ENCODE data around the gene ST7. TPM values are rescaled to one million over a fixed set of nuclear protein-coding genes. Genes with fewer than 3 reads are reported as not detected.

ST7 gene
- polyA plus RNA-seq, 1 donor (not counting 4 experiments of a cell fraction or from before 2014, with no cell fraction given): 16.9 TPM

DNA sequence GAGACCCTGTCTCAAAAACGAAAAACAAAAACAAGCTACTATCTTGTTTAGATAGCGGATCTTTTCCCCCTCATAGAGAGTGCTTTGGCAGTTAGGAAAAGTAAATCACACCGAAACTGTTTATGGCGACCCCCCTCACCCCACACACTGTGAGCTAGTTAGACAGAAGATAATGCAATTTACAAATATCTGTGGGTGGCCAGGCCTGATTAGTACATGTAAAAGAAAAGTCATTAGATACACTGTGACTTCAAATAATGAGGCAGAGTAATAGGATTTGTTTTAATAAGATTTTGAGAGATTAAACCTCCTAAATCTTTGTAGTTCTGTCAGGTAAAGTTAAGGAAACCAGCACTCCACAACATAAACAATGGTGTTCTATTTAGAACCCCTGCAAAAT, 121.1 kb downstream of the ST7 start:
- peaks cover 1% of the 10 kb centered on the region for H3K9me3 ChIP-seq (ENCODE audit: control insufficient read depth, low read depth, low read length)
- no peak overlapping the region for H2AFZ ChIP-seq (ENCODE audit: control insufficient read depth, low read length)
- no peaks in the 10 kb centered on the region for H3K27me3 ChIP-seq (ENCODE audit: control insufficient read depth, extremely low read depth, insufficient read depth, low read length)
- no peaks in the 10 kb centered on the region for H3K9me1 ChIP-seq (ENCODE audit: control insufficient read depth, extremely low read depth, insufficient read depth, low read length)
- no peak overlapping the region for H3K27ac ChIP-seq (ENCODE audit: control insufficient read depth, insufficient read depth, low read length)
- H3K4me3 ChIP-seq (ENCODE audit: control insufficient read depth in 2 of 3, extremely low read depth in 1 of 3, insufficient read depth in 2 of 3, low read depth in 1 of 3, low read length in 3 of 3): no peak overlapping the region
- H3K9ac ChIP-seq (ENCODE audit: control insufficient read depth, extremely low read depth, insufficient read depth, low read length): no peak overlapping the region
- FAIRE-seq (no peak), DNase-seq (ENCODE audit: low read depth, low spot score) (no peak)
- peaks cover 3% of the 10 kb centered on the region for H3K79me2 ChIP-seq (ENCODE audit: control insufficient read depth, insufficient read depth, low read length)
- dilution Hi-C loops (cut with MboI; ENCODE audit: extremely low pct_ligation_motif_present, low sequenced_read_pairs): no loop called here
- H4K20me1 ChIP-seq (ENCODE audit: control insufficient read depth, extremely low read depth, insufficient read depth, low read length): no peaks in the 10 kb centered on the region
- TF ChIP-seq, protein P1, sequence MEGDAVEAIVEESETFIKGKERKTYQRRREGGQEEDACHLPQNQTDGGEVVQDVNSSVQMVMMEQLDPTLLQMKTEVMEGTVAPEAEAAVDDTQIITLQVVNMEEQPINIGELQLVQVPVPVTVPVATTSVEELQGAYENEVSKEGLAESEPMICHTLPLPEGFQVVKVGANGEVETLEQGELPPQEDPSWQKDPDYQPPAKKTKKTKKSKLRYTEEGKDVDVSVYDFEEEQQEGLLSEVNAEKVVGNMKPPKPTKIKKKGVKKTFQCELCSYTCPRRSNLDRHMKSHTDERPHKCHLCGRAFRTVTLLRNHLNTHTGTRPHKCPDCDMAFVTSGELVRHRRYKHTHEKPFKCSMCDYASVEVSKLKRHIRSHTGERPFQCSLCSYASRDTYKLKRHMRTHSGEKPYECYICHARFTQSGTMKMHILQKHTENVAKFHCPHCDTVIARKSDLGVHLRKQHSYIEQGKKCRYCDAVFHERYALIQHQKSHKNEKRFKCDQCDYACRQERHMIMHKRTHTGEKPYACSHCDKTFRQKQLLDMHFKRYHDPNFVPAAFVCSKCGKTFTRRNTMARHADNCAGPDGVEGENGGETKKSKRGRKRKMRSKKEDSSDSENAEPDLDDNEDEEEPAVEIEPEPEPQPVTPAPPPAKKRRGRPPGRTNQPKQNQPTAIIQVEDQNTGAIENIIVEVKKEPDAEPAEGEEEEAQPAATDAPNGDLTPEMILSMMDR (optimal IDR thresholded peaks at IDR 0.05 in 1 of 3, IDR thresholded peaks at IDR 0.05 in 1 of 3, conservative IDR thresholded peaks at IDR 0.05 in 1 of 3; ENCODE audit: extremely low read depth in 1 of 3, insufficient read depth in 2 of 3, low read length in 3 of 3): no peak
- no peak for TF ChIP-seq EZH2 (IDR thresholded peaks at IDR 0.05; ENCODE audit: low read length)
- no peaks in the 10 kb centered on the region for H3K36me3 ChIP-seq (ENCODE audit: control insufficient read depth in 2 of 2, extremely low read depth in 1 of 2, insufficient read depth in 2 of 2, low read length in 2 of 2)
- no peak overlapping the region for H3K4me2 ChIP-seq (ENCODE audit: control insufficient read depth, extremely low read depth, insufficient read depth, low read depth, low read length)
- H3K4me1 ChIP-seq (ENCODE audit: control insufficient read depth, extremely low read depth, insufficient read depth, low read length): peaks cover 17% of the 10 kb centered on the region

DNA sequence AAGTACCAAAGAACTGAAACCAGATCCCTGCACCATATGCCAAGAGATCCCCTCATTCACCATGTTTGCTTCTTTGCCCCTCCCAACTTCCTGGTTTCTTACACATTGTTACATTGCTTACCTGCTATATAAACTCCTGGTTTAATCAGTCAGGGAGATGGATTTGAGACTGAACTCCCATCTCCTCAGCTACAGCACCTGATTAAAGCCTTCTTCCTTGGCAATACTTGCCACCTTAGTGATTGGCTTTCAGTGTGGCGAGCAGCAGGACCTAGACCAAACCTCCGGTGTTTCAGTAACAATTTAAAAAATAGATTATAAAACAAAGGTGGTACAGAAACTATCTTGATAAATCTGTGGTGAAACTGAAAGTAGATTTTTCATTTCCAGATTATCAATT, 122.6 kb downstream of the ST7 start:
- Histone ChIP-seq H3K4me3 (ENCODE audit: control insufficient read depth in 2 of 3, extremely low read depth in 1 of 3, insufficient read depth in 2 of 3, low read depth in 1 of 3, low read length in 3 of 3) (no peak overlapping the region), H3K9ac (ENCODE audit: control insufficient read depth, extremely low read depth, insufficient read depth, low read length) (no peak overlapping the region), H3K27me3 (ENCODE audit: control insufficient read depth, extremely low read depth, insufficient read depth, low read length) (no peaks in the 10 kb centered on the region), H4K20me1 (ENCODE audit: control insufficient read depth, extremely low read depth, insufficient read depth, low read length) (no peaks in the 10 kb centered on the region), H3K9me3 (ENCODE audit: control insufficient read depth, low read depth, low read length) (peaks cover 1% of the 10 kb centered on the region), H3K27ac (ENCODE audit: control insufficient read depth, insufficient read depth, low read length) (no peak overlapping the region), H2AFZ (ENCODE audit: control insufficient read depth, low read length) (no peak overlapping the region), H3K36me3 (ENCODE audit: control insufficient read depth in 2 of 2, extremely low read depth in 1 of 2, insufficient read depth in 2 of 2, low read length in 2 of 2) (no peaks in the 10 kb centered on the region), H3K4me2 (ENCODE audit: control insufficient read depth, extremely low read depth, insufficient read depth, low read depth, low read length) (no peak overlapping the region), H3K4me1 (ENCODE audit: control insufficient read depth, extremely low read depth, insufficient read depth, low read length) (peaks cover 17% of the 10 kb centered on the region), H3K9me1 (ENCODE audit: control insufficient read depth, extremely low read depth, insufficient read depth, low read length) (no peaks in the 10 kb centered on the region), H3K79me2 (ENCODE audit: control insufficient read depth, insufficient read depth, low read length) (peaks cover 3% of the 10 kb centered on the region)
- dilution Hi-C loops (cut with MboI; ENCODE audit: extremely low pct_ligation_motif_present, low sequenced_read_pairs): no loop called here
- TF ChIP-seq, protein P1 (optimal IDR thresholded peaks at IDR 0.05 in 1 of 3, IDR thresholded peaks at IDR 0.05 in 1 of 3, conservative IDR thresholded peaks at IDR 0.05 in 1 of 3; ENCODE audit: extremely low read depth in 1 of 3, insufficient read depth in 2 of 3, low read length in 3 of 3): no peak
- TF ChIP-seq EZH2 (IDR thresholded peaks at IDR 0.05; ENCODE audit: low read length): no peak
- FAIRE-seq (no peak), DNase-seq (ENCODE audit: low read depth, low spot score) (no peak)
